MM.1S (cell line): ENCODE results near the gene VSIR.

Experiments used
- CTCF ChIP-seq: fragments of 300-600 bp; sonication (generic); IDR thresholded peaks from 2 replicates; pipeline ENCODE4 v1.5.1; 2016; ENCODE audit warnings: antibody characterized with exemption, low read length, mixed read lengths
- EZH2 ChIP-seq: fragments of 300-600 bp; sonication (generic); optimal IDR thresholded peaks from 2 replicates; pipeline ENCODE3; 2017; ENCODE audit warnings: low read depth, mild to moderate bottlenecking, antibody characterized with exemption, low read length, mixed read lengths
- EZH2phosphoT487 ChIP-seq: fragments of 300-600 bp; sonication (generic); IDR thresholded peaks from 2 replicates; pipeline ENCODE4 v1.6.1; 2018; ENCODE audit warnings: antibody characterized with exemption, low read length

DNA sequence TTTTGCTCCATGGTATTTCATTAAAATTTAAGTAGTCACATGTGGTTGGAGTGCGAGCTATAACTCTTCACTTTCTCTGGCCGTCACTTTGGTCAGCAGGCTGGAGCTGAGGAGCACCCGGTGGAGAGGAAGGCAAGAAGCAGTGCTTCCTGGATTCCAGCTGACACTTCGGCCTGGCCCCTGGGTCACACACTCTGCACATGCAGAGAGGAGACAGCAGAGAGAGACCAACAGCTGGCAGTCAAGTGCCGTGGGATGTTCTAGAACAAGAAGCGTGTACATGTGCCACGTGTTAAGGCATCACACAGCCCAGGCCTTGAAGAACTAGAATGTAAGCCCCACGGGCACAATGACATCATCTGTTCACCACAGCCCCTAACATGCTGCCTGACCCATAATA is 47.6 kb upstream of the VSIR start:
- TF ChIP-seq CTCF (no peak), EZH2 (no peak), EZH2phosphoT487 (no peak)
